ENCODE results near the gene TECPR1. TPM values are rescaled to one million over a fixed set of nuclear protein-coding genes. Genes with fewer than 3 reads are reported as not detected.
A peak's percentile ranks its signal among the peaks of the same experiment; 100 is the strongest.

The TECPR1 gene
- total and polyA plus RNA-seq, 2 of the 4 experiments (the other 2 are of a cell fraction) = 11.5 to 14.7 TPM

DNA sequence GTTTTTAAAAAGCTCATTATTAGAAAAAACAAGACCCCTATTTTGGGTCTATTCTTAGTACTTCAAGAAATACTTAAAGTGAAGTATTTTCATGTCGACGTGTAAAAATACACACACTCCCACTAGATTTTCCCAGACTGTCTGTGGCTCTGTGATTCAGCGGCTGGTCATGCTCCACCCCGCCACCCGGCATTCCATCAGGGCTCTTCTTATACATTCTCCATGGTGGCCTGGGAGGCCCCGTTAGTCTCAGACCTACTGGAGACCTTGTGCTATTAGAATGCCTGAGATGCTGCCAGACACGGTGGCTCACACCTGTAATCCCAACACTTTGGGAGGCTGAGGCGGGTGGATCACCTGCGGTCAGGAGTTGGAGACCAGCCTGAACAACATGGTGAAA is 13.1 kb downstream of the TECPR1 start:
- Histone ChIP-seq H2BK5ac (ENCODE audit: low read depth, low read length, poor library complexity, severe bottlenecking) (no peak overlapping the region), H3K4me1 (ENCODE audit: control insufficient read depth, insufficient read depth, low read length) (no peaks in the 10 kb centered on the region), H2AFZ (replicated peaks; ENCODE audit: low read length, poor library complexity) (no peak overlapping the region), H2BK15ac (ENCODE audit: low read depth, low read length) (no peak overlapping the region), H3K9me3 (ENCODE audit: control insufficient read depth, insufficient read depth, low read length) (no peaks in the 10 kb centered on the region), H3K36me3 (ENCODE audit: control insufficient read depth, insufficient read depth, low read length) (peaks cover 24% of the 10 kb centered on the region), H4K8ac (ENCODE audit: low read depth in 2 of 2, low read length in 2 of 2) (no peak overlapping the region), H3K56ac (ENCODE audit: extremely low read depth, insufficient read depth, low read length) (no peak overlapping the region), H4K5ac (ENCODE audit: low read depth, low read length) (no peak overlapping the region), H3K9ac (ENCODE audit: low read depth, low read length) (no peak overlapping the region), H4K91ac (ENCODE audit: insufficient read depth, low read depth, low read length) (no peak overlapping the region), H3K27me3 (ENCODE audit: control insufficient read depth, insufficient read depth, low read length) (no peaks in the 10 kb centered on the region), H3K14ac (replicated peaks; ENCODE audit: low read depth, low read length) (no peak overlapping the region), H3K4me2 (ENCODE audit: low read depth, low read length) (no peak overlapping the region), H3K79me1 (ENCODE audit: low read depth in 1 of 2, low read length in 2 of 2) (no peaks in the 10 kb centered on the region), H3K23ac (ENCODE audit: low read depth, low read length) (no peak overlapping the region), H4K20me1 (ENCODE audit: insufficient read depth, low read length) (no peaks in the 10 kb centered on the region), H2AK9ac (replicated peaks; ENCODE audit: low read depth, low read length, poor library complexity) (no peak overlapping the region), H3K9me1 (ENCODE audit: insufficient read depth, low read length) (peaks cover 4% of the 10 kb centered on the region; the same call in 1 of the 2 replicates), H3K27ac (ENCODE audit: insufficient read depth, low read length) (no peak overlapping the region), H3K4ac (ENCODE audit: low read depth, low read length) (no peak overlapping the region), H2AK5ac (ENCODE audit: low read depth, low read length) (no peak overlapping the region), H2BK20ac (ENCODE audit: low read depth, low read length) (no peak overlapping the region), H3K18ac (ENCODE audit: low read depth, low read length) (no peak overlapping the region), H2BK120ac (ENCODE audit: low read depth, low read length) (no peak overlapping the region), H3K4me3 (ENCODE audit: insufficient read depth, low read depth, low read length) (no peak overlapping the region)
- CTCF ChIA-PET = no interaction called here
- WGBS, 2 experiments (ENCODE audit: extremely low coverage in 2 of 2, insufficient read length in 1 of 2) = 96% methylated on average over 5 of the region's 9 CpGs; no CpG with 5 or more reads in 1 of the 2 experiments
- intact Hi-C loops (cut with micrococcal nuclease) = no loop called here
- peak; percentile 33 for DNase-seq
- BruUV-seq (replicated peaks) = no TSS peak
- ATAC-seq (ENCODE audit: low read depth) = no peak
- POLR2A ChIA-PET (ENCODE audit: unreplicated experiment) = no interaction called here
- TF ChIP-seq FOS (IDR thresholded peaks at IDR 0.05; ENCODE audit: low read depth, low read length) (no peak), RAD21 (IDR thresholded peaks at IDR 0.05; ENCODE audit: low read length) (no peak), MAZ (IDR thresholded peaks at IDR 0.05; ENCODE audit: borderline replicate concordance, low read depth, low read length) (no peak), MXI1 (IDR thresholded peaks at IDR 0.05; ENCODE audit: borderline replicate concordance, low read depth, low read length) (no peak), SMC3 (IDR thresholded peaks at IDR 0.05; ENCODE audit: low read depth, low read length) (no peak), CEBPB (IDR thresholded peaks at IDR 0.05; ENCODE audit: low read depth, low read length) (no peak)
- TF ChIP-seq, protein P1, sequence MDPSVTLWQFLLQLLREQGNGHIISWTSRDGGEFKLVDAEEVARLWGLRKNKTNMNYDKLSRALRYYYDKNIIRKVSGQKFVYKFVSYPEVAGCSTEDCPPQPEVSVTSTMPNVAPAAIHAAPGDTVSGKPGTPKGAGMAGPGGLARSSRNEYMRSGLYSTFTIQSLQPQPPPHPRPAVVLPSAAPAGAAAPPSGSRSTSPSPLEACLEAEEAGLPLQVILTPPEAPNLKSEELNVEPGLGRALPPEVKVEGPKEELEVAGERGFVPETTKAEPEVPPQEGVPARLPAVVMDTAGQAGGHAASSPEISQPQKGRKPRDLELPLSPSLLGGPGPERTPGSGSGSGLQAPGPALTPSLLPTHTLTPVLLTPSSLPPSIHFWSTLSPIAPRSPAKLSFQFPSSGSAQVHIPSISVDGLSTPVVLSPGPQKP (IDR thresholded peaks at IDR 0.05; ENCODE audit: borderline replicate concordance, low read depth, low read length) = no peak
- in situ Hi-C loops (cut with MboI; ENCODE audit: low sequenced_read_pairs) = loop anchor here (10.0 kb wide), 1 partner anchor 214 kb away; no protein-coding TSS in a partner anchor
- dilution Hi-C loops (cut with HindIII; ENCODE audit: low sequenced_read_pairs, unreplicated experiment) = no loop called here

All from IMR-90 (cell line).